HCT116 (cell line): ENCODE results near the gene PRKCH. TPM values are rescaled to one million over a fixed set of nuclear protein-coding genes. Genes with fewer than 3 reads are reported as not detected.

ENCODE experiments used
- ATAC-seq: fragments of 200-7000 bp; cut with Tn5 transposase; 2 replicates; pipeline ENCODE4 v1.9.1; 2020; ENCODE audit warnings: mild to moderate bottlenecking, moderate library complexity
- BruUV-seq: library from RNA; stranded (reverse); fragments of 400-500 nt; replicated peaks from 2 replicates; lab custom pipeline; 2021; lab: Mats Ljungman, UMichigan
- CTCF ChIA-PET: fragments of 300-600 bp; sonication (Branson Sonifier 250); formaldehyde crosslinking; loops from one replicate; lab custom pipeline; 2021; ENCODE audit warnings: antibody characterized with exemption; lab: Charles Lee
- POLR2A ChIA-PET: fragments of 300-600, 350-600 bp; sonication (Branson Sonifier 250); formaldehyde crosslinking; loops from one replicate; lab custom pipeline; 2021; ENCODE audit warnings: antibody characterized with exemption; lab: Charles Lee
- RAD21 ChIA-PET, 2 experiments: fragments of 300-600 bp; sonication (Branson Sonifier 250); formaldehyde crosslinking; loops; one replicate each; lab custom pipeline; 2023; ENCODE audit warnings: low total read pairs in 2 of 2; ENCODE audit not compliant: uncharacterized antibody in 2 of 2, unreplicated experiment in 2 of 2, low non-redundant PET in 1 of 2; lab: Charles Lee
- DNase-seq: peaks from one replicate; pipeline ENCODE4 v3.0.0-alpha.2; 2010; ENCODE audit warnings: low read depth, low spot score
- H2AFZ ChIP-seq: fragments of 200-600 bp; shearing (Covaris generic), sonication (generic); 2 replicates; pipeline ENCODE4 v1.6.1; 2017; ENCODE audit warnings: low read depth, mixed run types, mixed read lengths, antibody characterized with exemption, low read length; ENCODE audit not compliant: poor library complexity, severe bottlenecking
- H3K27ac ChIP-seq: 2 replicates; pipeline ENCODE4 v1.5.1; 2012; ENCODE audit warnings: low read depth, low read length
- H3K27me3 ChIP-seq: fragments of 200-600 bp; sonication (generic); 2 replicates; pipeline ENCODE4 v1.6.1; 2016; ENCODE audit warnings: mixed run types, low read length, mixed read lengths; ENCODE audit not compliant: insufficient read depth
- H3K36me3 ChIP-seq, 2 experiments: fragments of 200-500 bp in 1 of 2; fragments of 200-600 bp in 1 of 2; sonication (Bioruptor generic) in 1 of 2; sonication (generic) in 1 of 2; 2 replicates each; pipeline versions ENCODE4 v1.5.1 to v1.6.1; 2014 to 2016; ENCODE audit warnings: low read length in 2 of 2, inconsistent platforms in 1 of 2, mixed read lengths in 1 of 2, mixed run types in 1 of 2; ENCODE audit not compliant: insufficient read depth in 2 of 2, control insufficient read depth in 1 of 2
- H3K4me1 ChIP-seq, 2 experiments: fragments of 200-600 bp in 1 of 2; sonication (generic) in 1 of 2; 2 replicates each; pipeline versions ENCODE4 v1.5.1 to v1.6.1; 2012 to 2017; ENCODE audit warnings: low read length in 2 of 2, inconsistent platforms in 1 of 2, mild to moderate bottlenecking in 1 of 2, mixed read lengths in 1 of 2, mixed run types in 1 of 2, moderate library complexity in 1 of 2; ENCODE audit not compliant: insufficient read depth in 2 of 2, control insufficient read depth in 1 of 2
- H3K4me2 ChIP-seq: fragments of 200-600 bp; sonication (generic); 2 replicates; pipeline ENCODE4 v1.6.1; 2017; ENCODE audit warnings: mixed run types, low read length, mixed read lengths
- H3K4me3 ChIP-seq, 2 experiments: fragments of 200-600 bp in 1 of 2; sonication (generic) in 1 of 2; replicated peaks in 1 of 2; 2 replicates each; pipeline ENCODE4 v1.5.1; 2011 to 2016; ENCODE audit warnings: low read length in 2 of 2, control low read depth in 1 of 2, low read depth in 1 of 2, mild to moderate bottlenecking in 1 of 2, mixed read lengths in 1 of 2, mixed run types in 1 of 2
- H3K79me2 ChIP-seq: fragments of 200-600 bp; sonication (generic); 2 replicates; pipeline ENCODE4 v1.6.1; 2017; ENCODE audit warnings: mild to moderate bottlenecking, mixed run types, low read length, moderate library complexity, mixed read lengths; ENCODE audit not compliant: insufficient read depth
- H3K9ac ChIP-seq: fragments of 200-600 bp; sonication (generic); 2 replicates; pipeline ENCODE4 v1.6.1; 2016; ENCODE audit warnings: low read length, mixed read lengths
- H3K9me2 ChIP-seq: fragments of 200-600 bp; sonication (generic), shearing (Covaris generic); 2 replicates; pipeline ENCODE4 v1.6.1; 2017; ENCODE audit warnings: mixed run types, mild to moderate bottlenecking, moderate library complexity; ENCODE audit not compliant: insufficient read depth
- H3K9me3 ChIP-seq, 2 experiments: fragments of 200-500 bp in 1 of 2; fragments of 200-600 bp in 1 of 2; sonication (Bioruptor generic) in 1 of 2; sonication (generic) in 1 of 2; 2 replicates each; pipeline ENCODE4 v1.6.1; 2014 to 2017; ENCODE audit warnings: low read length in 2 of 2, mixed read lengths in 2 of 2, inconsistent platforms in 1 of 2, low read depth in 1 of 2, mild to moderate bottlenecking in 1 of 2, mixed run types in 1 of 2, moderate library complexity in 1 of 2; ENCODE audit not compliant: control insufficient read depth in 1 of 2, insufficient read depth in 1 of 2
- H4K20me1 ChIP-seq: fragments of 200-600 bp; sonication (generic), shearing (Covaris generic); 2 replicates; pipeline ENCODE4 v1.6.1; 2017; ENCODE audit warnings: mixed run types, mild to moderate bottlenecking, moderate library complexity; ENCODE audit not compliant: insufficient read depth
- ATF3 ChIP-seq: IDR thresholded peaks from 2 replicates; pipeline ENCODE4 v1.6.1; 2012
- CBX3 ChIP-seq: IDR thresholded peaks from 2 replicates; pipeline ENCODE4 v1.6.1; 2012; ENCODE audit warnings: low read depth
- CEBPB ChIP-seq: IDR thresholded peaks from 2 replicates; pipeline ENCODE4 v1.6.1; 2012; ENCODE audit warnings: low read depth
- CTCF ChIP-seq, 3 experiments: fragments of 200-600 bp in 1 of 3; sonication (generic) in 1 of 3; IDR thresholded peaks in 2 of 3; conservative IDR thresholded peaks in 1 of 3; 2 replicates each; pipeline ENCODE4 v1.5.1; 2012 to 2017; ENCODE audit warnings: low read depth in 2 of 3, low read length in 2 of 3, antibody characterized with exemption in 1 of 3, borderline replicate concordance in 1 of 3, control low read depth in 1 of 3, mild to moderate bottlenecking in 1 of 3, mixed read lengths in 1 of 3, mixed run types in 1 of 3, moderate library complexity in 1 of 3; ENCODE audit not compliant: insufficient read depth in 1 of 3
- EGR1 ChIP-seq: IDR thresholded peaks from 2 replicates; pipeline ENCODE4 v1.6.1; 2012; ENCODE audit warnings: low read depth
- EZH2 ChIP-seq: fragments of 200-600 bp; sonication (generic); IDR thresholded peaks from 2 replicates; pipeline ENCODE4 v1.6.1; 2017; ENCODE audit warnings: antibody characterized with exemption, mixed run types
- EZH2phosphoT487 ChIP-seq: fragments of 200-600 bp; IDR thresholded peaks from 2 replicates; pipeline ENCODE4 v1.6.1; 2018; ENCODE audit warnings: antibody characterized with exemption, borderline replicate concordance
- JUND ChIP-seq: IDR thresholded peaks from 2 replicates; pipeline ENCODE4 v1.6.1; 2012
- RAD21 ChIP-seq: IDR thresholded peaks from 2 replicates; pipeline ENCODE4 v1.6.1; 2012; ENCODE audit warnings: low read depth, mild to moderate bottlenecking
- SP1 ChIP-seq: IDR thresholded peaks from 2 replicates; pipeline ENCODE4 v1.6.1; 2012; ENCODE audit warnings: low read depth
- SRF ChIP-seq: IDR thresholded peaks from 2 replicates; pipeline ENCODE4 v1.6.1; 2012; ENCODE audit warnings: low read depth
- TCF7L2 ChIP-seq: IDR thresholded peaks from 2 replicates; pipeline ENCODE4 v1.7.0; 2011; ENCODE audit warnings: borderline replicate concordance, inconsistent platforms; ENCODE audit not compliant: insufficient read depth, insufficient read length; ENCODE audit errors: extremely low read depth
- YY1 ChIP-seq: IDR thresholded peaks from 2 replicates; pipeline ENCODE4 v1.6.1; 2011; ENCODE audit warnings: low read length, low read depth, moderate library complexity, mild to moderate bottlenecking; ENCODE audit not compliant: insufficient replicate concordance; ENCODE audit errors: extremely low read depth
- intact Hi-C: fragments of 100-400 bp; cut with micrococcal nuclease; formaldehyde crosslinking; loops from 2 replicates; pipeline ENCODE4 v1.10.0; 2022
- total RNA-seq: library from RNA; stranded (reverse); gene quantifications from one replicate; pipeline ENCODE4 v1.2.1, GENCODE V29; 2021; ENCODE audit not compliant: unreplicated experiment

The PRKCH gene
- total RNA-seq, 1 experiment from 2014 or later = 16.6 TPM

GRCh38 chr14:61517911-61518384 lies 196.6 kb downstream of the PRKCH start:
- no peak overlapping the region for H3K4me2 ChIP-seq
- BruUV-seq = no TSS peak
- DNase-seq (no peak), ATAC-seq (no peak)
- H3K79me2 ChIP-seq = no peaks in the 10 kb centered on the region
- H3K36me3 ChIP-seq = no peaks in the 10 kb centered on the region
- no peaks in the 10 kb centered on the region for H3K9me2 ChIP-seq
- intact Hi-C loops = no loop called here
- no peak overlapping the region for H3K27ac ChIP-seq
- POLR2A ChIA-PET = interaction anchor here (1.1 kb wide), 1 partner anchor 45 kb away, joined by 5 read pairs; no protein-coding TSS in a partner anchor
- no peaks in the 10 kb centered on the region for H3K27me3 ChIP-seq
- no peak overlapping the region for H3K4me3 ChIP-seq
- no peak overlapping the region for H3K9ac ChIP-seq
- TF ChIP-seq ATF3 (no peak), EGR1 (no peak)
- CTCF ChIA-PET = no interaction called here
- no peaks in the 10 kb centered on the region for H3K9me3 ChIP-seq
- peaks cover 18 to 36% of the 10 kb centered on the region in 2 experiments; a peak in 3 of 4 replicates for H3K4me1 ChIP-seq
- RAD21 ChIA-PET = no interaction called here
- no peak overlapping the region for H2AFZ ChIP-seq
- H4K20me1 ChIP-seq = no peaks in the 10 kb centered on the region

GRCh38 chr14:61518403-61518802 lies 197.0 kb downstream of the PRKCH start:
- BruUV-seq = no TSS peak
- no peaks in the 10 kb centered on the region for H3K36me3 ChIP-seq
- H3K9ac ChIP-seq = no peak overlapping the region
- H3K9me2 ChIP-seq = no peaks in the 10 kb centered on the region
- H4K20me1 ChIP-seq = no peaks in the 10 kb centered on the region
- H3K4me1 ChIP-seq = peaks cover 23 to 36% of the 10 kb centered on the region in 2 experiments; a peak in 3 of 4 replicates
- H3K4me2 ChIP-seq = no peak overlapping the region
- H3K9me3 ChIP-seq = no peaks in the 10 kb centered on the region
- no peak overlapping the region for H3K27ac ChIP-seq
- no peaks in the 10 kb centered on the region for H3K27me3 ChIP-seq
- ATAC-seq = no peak
- ChIA-PET RAD21 (no interaction called here), CTCF (no interaction called here), POLR2A (interaction anchor here (1.1 kb wide), 1 partner anchor 44 kb away, joined by 5 read pairs; no protein-coding TSS in a partner anchor)
- H2AFZ ChIP-seq = no peak overlapping the region
- TF ChIP-seq YY1 (no peak), SP1 (no peak), JUND (no peak), TCF7L2 (no peak), EZH2 (no peak), CBX3 (no peak), RAD21 (no peak), EZH2phosphoT487 (no peak), CTCF (IDR thresholded peaks at IDR 0.05 in 2 of 3, conservative IDR thresholded peaks at IDR 0.05 in 1 of 3; ENCODE audit: borderline replicate concordance in 1 of 3, insufficient read depth in 1 of 3, low read depth in 2 of 3, low read length in 2 of 3) (no peak), CEBPB (no peak), SRF (no peak)
- no peaks in the 10 kb centered on the region for H3K79me2 ChIP-seq
- no peak overlapping the region for H3K4me3 ChIP-seq
- DNase-seq = no peak
- intact Hi-C loops = no loop called here
